GM21717 (cell line): ENCODE measurements around the gene ARHGAP10.

Experiments used
- ATAC-seq: cut with Tn5 transposase; IDR thresholded peaks from one replicate; pipeline ENCODE4 v1.9.1; 2021; ENCODE audit warnings: mild to moderate bottlenecking, moderate library complexity; ENCODE audit not compliant: unreplicated experiment

ARHGAP10 gene

DNA sequence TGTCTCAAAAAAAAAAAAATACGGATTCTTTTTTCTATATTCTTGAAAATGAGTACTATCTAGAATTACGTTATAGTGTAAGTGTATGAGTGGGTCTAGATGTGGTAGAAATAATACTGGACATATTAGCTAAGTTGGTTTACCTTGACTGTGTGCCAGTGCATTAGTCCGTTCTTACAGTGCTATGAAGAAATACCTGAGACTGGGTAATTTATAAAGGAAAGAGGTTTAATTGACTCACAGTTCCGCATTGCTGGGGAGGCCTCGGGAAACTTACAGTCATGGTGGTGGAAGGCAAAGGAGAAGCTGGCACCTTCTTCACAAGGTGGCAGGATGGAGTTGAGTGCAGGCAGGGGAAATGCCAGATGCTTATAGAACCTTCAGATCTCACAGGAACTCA lies 92.4 kb downstream of the ARHGAP10 start:
- ATAC-seq = no peak

- no peak for ATAC-seq
These were observed 93.0 kb downstream of the ARHGAP10 start for GRCh38 chr4:147824884-147825283.

- no peak for ATAC-seq
These were observed 93.8 kb downstream of the ARHGAP10 start for GRCh38 chr4:147825451-147826287.

- ATAC-seq = peak; percentile 32
These were observed 94.4 kb downstream of the ARHGAP10 start for GRCh38 chr4:147826288-147826646.

DNA sequence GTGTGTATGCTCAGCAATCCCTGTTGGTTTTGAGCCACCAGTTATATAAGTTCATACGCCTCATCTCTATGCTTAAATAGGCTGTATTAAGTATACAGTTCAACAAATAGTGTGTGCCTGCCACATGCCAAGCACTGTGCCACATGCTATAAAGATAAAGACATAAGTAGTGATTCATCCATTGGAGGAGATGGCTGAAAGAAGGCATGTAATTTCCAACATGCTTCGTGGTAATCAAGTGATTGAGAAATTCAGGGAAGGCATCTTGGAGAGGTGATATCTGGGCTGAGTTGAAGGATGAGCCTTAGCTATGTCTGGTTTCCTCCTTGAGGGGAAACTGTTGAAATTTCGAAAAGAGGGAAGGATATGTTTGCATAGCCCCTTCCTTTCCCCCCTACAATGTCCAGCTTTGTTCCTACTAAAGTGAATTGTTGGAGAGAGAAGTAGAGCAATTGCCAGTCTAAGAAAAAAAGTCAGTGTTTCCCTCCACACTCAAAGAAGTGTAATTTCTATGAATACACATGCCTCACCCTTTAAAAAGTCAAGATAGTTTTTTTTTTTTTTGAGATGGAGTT lies 96.5 kb downstream of the ARHGAP10 start:
- no peak for ATAC-seq

GRCh38 chr4:147829401-147830101 lies 97.7 kb downstream of the ARHGAP10 start:
- no peak for ATAC-seq

DNA sequence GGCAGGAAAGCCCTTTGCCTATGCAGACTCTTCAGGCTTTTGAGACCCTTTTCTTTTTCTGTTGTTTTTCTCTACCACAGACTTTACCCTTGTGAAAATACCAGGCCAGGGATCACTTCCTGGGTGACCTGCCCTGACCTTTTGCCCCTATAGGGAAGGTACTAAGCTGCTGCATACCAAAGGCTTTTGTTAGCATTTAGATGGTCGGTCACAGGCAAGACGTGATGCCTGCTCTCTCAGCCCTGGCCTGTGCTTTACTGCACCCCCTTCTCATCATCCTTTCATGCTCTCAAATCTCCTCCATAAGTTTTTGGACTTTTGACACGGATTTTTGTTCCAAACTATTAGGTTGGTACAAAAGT lies 98.2 kb downstream of the ARHGAP10 start:
- ATAC-seq = no peak

- ATAC-seq = no peak
These were observed 99.1 kb downstream of the ARHGAP10 start for GRCh38 chr4:147830987-147831386.

DNA sequence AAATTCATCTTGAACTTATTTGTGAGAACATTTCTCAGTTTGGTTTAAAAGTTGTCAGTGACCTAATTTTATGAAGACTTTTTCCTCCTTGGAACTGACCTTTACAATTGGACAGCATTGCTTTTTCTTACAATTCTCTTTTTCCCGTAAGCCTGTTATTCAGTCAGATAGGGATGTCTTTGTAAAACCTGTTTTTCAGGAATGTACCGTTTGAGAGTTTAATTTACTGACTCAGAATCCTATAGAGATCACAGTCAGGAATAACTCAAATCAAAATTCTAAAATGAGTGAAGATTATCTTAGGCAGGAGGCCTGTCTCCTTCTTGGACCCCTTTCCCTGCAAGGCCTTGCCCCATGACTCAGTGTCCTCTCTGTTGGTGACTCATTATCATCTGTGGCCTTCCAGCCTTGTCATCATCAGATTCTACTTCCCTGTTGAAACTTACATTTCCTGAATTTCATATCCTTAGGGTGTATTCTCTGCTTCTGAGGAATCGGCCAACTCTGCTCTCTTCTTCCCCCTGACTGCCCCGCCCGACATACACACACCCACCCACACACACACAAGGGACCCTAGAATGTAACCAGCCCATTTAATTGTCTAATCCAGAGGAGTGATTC lies 99.8 kb downstream of the ARHGAP10 start:
- ATAC-seq = no peak

DNA sequence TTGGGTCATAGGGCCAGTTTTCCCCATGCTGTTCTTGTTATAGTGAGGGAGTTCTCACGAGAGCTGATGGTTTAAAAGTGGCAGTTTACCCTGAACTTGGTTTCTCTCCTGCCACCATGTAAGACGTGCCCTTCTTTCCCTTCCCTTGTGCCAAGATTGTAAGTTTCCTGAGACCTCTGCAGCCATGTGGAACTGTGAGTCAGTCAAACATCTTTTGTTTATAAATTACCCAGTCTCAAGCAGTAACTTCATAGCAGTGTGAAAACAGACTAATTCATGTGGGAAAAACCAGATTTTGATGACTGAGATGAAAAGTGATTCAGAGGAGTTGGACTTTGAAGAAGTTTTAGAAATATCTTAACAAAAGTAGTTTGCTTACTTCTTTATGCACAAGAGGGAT lies 101.4 kb downstream of the ARHGAP10 start:
- ATAC-seq = no peak

DNA sequence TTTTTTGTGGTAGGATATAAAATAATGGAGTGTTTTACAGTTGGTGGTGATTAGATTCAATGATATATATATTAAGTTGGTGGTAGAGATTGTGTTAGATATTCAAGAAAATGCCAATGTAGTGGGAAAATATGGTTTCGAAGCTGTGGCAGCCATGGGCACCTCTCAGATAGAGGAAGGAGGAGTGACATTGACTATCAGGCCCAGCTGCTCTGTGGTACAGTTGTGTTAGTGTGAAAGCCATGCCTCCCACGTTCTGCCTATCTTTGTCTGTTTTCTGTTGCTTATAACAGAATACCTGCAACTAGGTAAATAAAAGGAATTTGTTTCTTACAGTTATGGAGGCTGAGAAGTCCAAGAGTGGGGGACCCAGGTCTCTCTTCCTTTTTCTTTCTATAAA lies 101.9 kb downstream of the ARHGAP10 start:
- no peak for ATAC-seq

DNA sequence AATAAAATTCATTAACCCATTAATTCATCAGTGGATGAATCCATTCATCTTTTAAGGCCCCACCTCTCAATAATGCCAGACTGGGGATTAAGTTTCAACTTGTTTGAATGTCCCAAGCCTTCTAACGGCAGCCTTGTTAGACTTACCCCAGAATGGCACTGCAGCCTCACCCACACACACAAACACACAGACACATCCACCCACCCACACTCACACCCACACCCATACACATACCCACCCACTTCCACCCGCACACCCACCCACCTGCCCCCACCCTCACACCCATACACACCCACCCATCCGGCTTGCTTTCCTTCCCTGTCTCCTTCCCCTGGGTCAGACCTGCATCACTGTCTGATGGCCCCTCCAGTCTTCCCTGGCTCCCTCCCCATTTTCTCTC lies 102.6 kb downstream of the ARHGAP10 start:
- no peak for ATAC-seq

GRCh38 chr4:147836807-147837206 lies 104.9 kb downstream of the ARHGAP10 start:
- no peak for ATAC-seq

- ATAC-seq = no peak
These were observed 105.5 kb downstream of the ARHGAP10 start for GRCh38 chr4:147837435-147837834.

DNA sequence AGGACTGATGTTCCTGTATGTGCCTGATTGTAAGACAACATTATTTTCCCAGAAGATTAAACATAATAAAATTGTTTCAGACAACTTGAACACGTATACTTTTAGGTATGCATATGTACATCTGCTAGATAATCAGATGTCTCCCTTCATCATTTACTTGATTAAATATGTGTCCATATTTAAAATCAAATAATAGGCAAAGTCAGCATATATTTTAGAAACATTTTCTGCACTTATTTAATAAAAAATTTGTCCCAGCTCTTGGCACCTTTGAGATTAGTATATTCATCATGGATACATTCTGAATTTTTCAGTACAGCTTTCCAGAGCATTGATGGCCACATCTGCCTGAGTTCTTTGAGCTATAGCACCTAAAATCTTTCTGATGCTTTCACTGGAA lies 106.0 kb downstream of the ARHGAP10 start:
- no peak for ATAC-seq

DNA sequence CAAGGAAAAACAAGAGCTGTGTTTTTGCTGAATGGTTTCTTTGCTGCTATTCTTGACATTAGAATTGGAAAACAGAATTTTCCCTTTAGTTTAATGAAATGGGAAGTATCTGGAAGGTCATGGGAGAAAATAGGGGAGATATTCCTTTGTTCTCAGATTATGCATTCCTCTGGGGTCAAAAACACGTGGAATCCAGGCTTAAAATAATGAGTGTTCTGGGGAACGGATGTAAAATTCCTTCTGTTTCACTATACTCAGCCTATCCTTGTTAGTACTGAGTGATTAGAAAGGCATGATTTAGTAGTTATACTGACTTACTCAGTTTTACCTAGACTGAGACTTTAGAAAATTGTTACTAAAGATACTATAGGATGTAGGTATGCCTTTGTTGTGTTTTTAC lies 107.3 kb downstream of the ARHGAP10 start:
- ATAC-seq = no peak

DNA sequence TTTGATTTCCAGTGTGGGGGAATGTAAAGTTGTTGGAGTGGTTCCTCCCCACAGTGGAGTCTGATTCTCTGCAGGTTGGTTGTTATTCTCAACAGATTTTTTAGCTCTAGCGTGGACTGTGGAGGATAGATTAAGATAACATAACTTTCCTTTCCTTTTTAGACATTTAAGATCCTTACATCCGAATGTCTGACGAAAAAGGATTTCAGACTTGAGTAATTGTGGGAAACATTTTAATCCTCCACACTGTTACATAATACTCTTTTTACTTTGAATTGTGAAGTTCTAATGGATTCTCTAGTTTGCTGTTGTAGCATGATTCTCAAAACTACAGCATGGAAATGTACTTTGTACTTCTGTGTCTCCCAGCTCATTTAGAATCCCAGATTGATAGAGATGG lies 107.8 kb downstream of the ARHGAP10 start:
- no peak for ATAC-seq

- ATAC-seq = peak; percentile 50
These were observed 109.2 kb downstream of the ARHGAP10 start for GRCh38 chr4:147840838-147841738.

DNA sequence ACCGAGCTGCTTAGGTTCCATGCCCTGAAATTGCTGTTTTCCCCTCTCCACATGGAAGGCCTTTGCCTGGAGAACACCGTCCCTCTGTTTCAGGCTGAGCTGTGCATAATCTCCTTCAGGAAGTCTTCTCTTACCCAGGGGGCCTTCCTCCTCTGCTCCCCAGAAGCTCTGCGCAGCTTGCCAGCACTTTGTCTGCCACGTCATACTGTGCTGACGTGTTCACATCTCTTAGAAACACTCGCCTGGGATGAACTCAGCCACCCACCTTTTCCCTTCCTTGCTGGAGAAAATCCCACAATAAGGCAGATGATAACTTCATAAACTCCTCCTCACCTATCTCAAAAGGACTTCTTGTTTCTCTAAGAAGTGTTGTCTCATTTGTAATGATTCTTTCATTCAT lies 110.7 kb downstream of the ARHGAP10 start:
- ATAC-seq = no peak

DNA sequence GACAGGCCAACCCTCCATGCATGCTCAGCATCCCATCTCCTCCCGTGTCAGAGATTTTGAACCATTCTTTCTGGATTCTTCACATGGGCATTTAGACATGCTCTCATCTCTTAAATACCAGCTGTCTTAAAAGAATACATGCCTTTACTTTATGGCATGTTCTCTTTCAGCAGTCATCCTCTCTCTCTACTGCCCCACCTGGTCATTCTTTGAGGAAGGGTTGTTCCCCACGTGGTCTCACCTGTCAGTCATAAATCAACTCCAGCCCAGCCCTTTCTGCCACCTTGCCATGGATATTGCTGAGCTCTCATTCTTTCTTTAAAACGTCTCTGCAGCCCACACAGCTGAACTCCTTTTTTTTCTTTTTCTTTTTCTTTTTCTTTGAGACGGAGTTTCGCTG lies 111.3 kb downstream of the ARHGAP10 start:
- ATAC-seq = no peak

DNA sequence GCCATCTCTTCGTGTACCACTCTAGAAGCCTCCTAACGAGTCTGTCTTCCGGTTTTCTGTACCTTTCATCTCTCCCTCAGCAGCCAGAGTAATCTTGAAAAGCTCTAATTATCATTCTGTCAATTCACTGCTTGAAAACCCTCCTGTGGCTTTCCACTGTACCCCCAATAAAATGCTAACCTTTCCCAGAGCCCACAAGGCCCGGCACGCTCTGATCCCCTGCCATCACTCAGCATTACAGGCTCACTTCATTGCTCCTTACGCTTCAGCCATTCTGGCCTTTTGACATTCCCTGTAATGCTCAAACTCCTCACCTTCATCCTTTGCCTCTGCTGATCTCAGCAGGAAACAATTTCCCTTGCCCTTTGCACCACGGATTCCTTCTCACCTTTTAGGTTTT lies 112.9 kb downstream of the ARHGAP10 start:
- ATAC-seq = no peak
